Ammon's horn (tissue), 1 donor: ENCODE measurements around the gene NOS3.

Source experiments
- DNase-seq: peaks from one replicate; pipeline ENCODE4 v3.0.0-alpha.2; 2016; ENCODE audit warnings: low spot score

Gene NOS3

GRCh38 chr7:150990416-150991186, at the start of gene NOS3:
NOS3 (plus strand) TSS chr7:150991017; CDS start chr7:150993804, 2,787 bp downstream.
- no peak for DNase-seq

- DNase-seq, result no peak
These were observed 49.3 kb upstream of the NOS3 start for GRCh38 chr7:150941351-150942000.

- no peak for DNase-seq
These were observed 48.7 kb upstream of the NOS3 start for GRCh38 chr7:150942001-150942590.

- DNase-seq, result no peak
These were observed 48.0 kb upstream of the NOS3 start for GRCh38 chr7:150942591-150943452.

- DNase-seq, result no peak
These were observed 47.4 kb upstream of the NOS3 start for GRCh38 chr7:150943453-150943814.

- DNase-seq, result no peak
These were observed 46.5 kb upstream of the NOS3 start for GRCh38 chr7:150944066-150945042.

GRCh38 chr7:150945171-150945852, 45.5 kb upstream of the NOS3 start:
- DNase-seq, result no peak

- peak; percentile 73 for DNase-seq
These were observed 44.9 kb upstream of the NOS3 start for GRCh38 chr7:150945853-150946420.

- DNase-seq, result no peak
These were observed 44.2 kb upstream of the NOS3 start for GRCh38 chr7:150946421-150947240.

- no peak for DNase-seq
These were observed 43.5 kb upstream of the NOS3 start for GRCh38 chr7:150947241-150947745.

GRCh38 chr7:150947761-150948651, 42.8 kb upstream of the NOS3 start:
- DNase-seq, result no peak

- no peak for DNase-seq
These were observed 42.0 kb upstream of the NOS3 start for GRCh38 chr7:150948791-150949251.

GRCh38 chr7:150949564-150949963, 41.3 kb upstream of the NOS3 start:
- no peak for DNase-seq

- DNase-seq, result no peak
These were observed 40.8 kb upstream of the NOS3 start for GRCh38 chr7:150949971-150950491.

GRCh38 chr7:150950496-150951180, 40.2 kb upstream of the NOS3 start:
- DNase-seq, result no peak

- DNase-seq, result no peak
These were observed 39.7 kb upstream of the NOS3 start for GRCh38 chr7:150951181-150951520.

GRCh38 chr7:150951521-150951920, 39.3 kb upstream of the NOS3 start:
- no peak for DNase-seq
